H9 (cell line): Measurements from ENCODE around the gene PLGRKT. TPM values are rescaled to one million over a fixed set of nuclear protein-coding genes. Genes with fewer than 3 reads are reported as not detected.

Source experiments
- DNase-seq: peaks from one replicate; pipeline ENCODE4 v3.0.0-alpha.2; 2017
- H2AFZ ChIP-seq: one replicate; pipeline ENCODE4 v1.6.1; 2013; ENCODE audit warnings: mild to moderate bottlenecking, low read length, control low read depth, moderate library complexity
- H2AK5ac ChIP-seq: 2 replicates; pipeline ENCODE4 v1.6.1; 2013; ENCODE audit warnings: low read length, control low read depth, mixed read lengths; ENCODE audit not compliant: insufficient read length
- H2BK120ac ChIP-seq: one replicate; pipeline ENCODE4 v1.6.1; 2013; ENCODE audit warnings: low read depth, mild to moderate bottlenecking, low read length, control low read depth, inconsistent platforms; ENCODE audit not compliant: poor library complexity, severe bottlenecking
- H2BK12ac ChIP-seq: 2 replicates; pipeline ENCODE4 v1.6.1; 2013; ENCODE audit warnings: low read length, control low read depth, mixed read lengths, low read depth; ENCODE audit not compliant: insufficient read length
- H2BK15ac ChIP-seq: 2 replicates; pipeline ENCODE4 v1.6.1; 2013; ENCODE audit warnings: low read depth, low read length, control low read depth
- H2BK20ac ChIP-seq: one replicate; pipeline ENCODE4 v1.6.1; 2013; ENCODE audit warnings: low read depth, mild to moderate bottlenecking, low read length, control low read depth, inconsistent platforms; ENCODE audit not compliant: poor library complexity, severe bottlenecking
- H2BK5ac ChIP-seq: 2 replicates; pipeline ENCODE4 v1.6.1; 2013; ENCODE audit warnings: low read length, control low read depth, mixed read lengths; ENCODE audit not compliant: insufficient read length
- H3K14ac ChIP-seq: 2 replicates; pipeline ENCODE4 v1.6.1; 2013; ENCODE audit warnings: low read length, control low read depth; ENCODE audit not compliant: insufficient read depth
- H3K18ac ChIP-seq: 2 replicates; pipeline ENCODE4 v1.6.1; 2013; ENCODE audit warnings: low read depth, mild to moderate bottlenecking, mixed read lengths, low read length, control low read depth; ENCODE audit not compliant: insufficient read length
- H3K23ac ChIP-seq: 2 replicates; pipeline ENCODE4 v1.6.1; 2013; ENCODE audit warnings: low read length, control low read depth, mixed read lengths, low read depth; ENCODE audit not compliant: insufficient read length
- H3K23me2 ChIP-seq: 2 replicates; pipeline ENCODE4 v1.6.1; 2013; ENCODE audit warnings: low read depth, mild to moderate bottlenecking, mixed read lengths, low read length, control low read depth; ENCODE audit not compliant: insufficient read length, poor library complexity, severe bottlenecking
- H3K27ac ChIP-seq: 2 replicates; pipeline ENCODE4 v1.5.1; 2013; ENCODE audit warnings: low read length, control low read depth, mixed read lengths, low read depth; ENCODE audit not compliant: insufficient read length
- H3K27me3 ChIP-seq: 2 replicates; pipeline ENCODE4 v1.6.1; 2013; ENCODE audit warnings: low read length, control low read depth, inconsistent platforms; ENCODE audit not compliant: insufficient read depth
- H3K4ac ChIP-seq: 2 replicates; pipeline ENCODE4 v1.6.1; 2013; ENCODE audit warnings: low read depth, mild to moderate bottlenecking, control low read depth, inconsistent platforms, low read length, moderate library complexity
- H3K4me1 ChIP-seq: 2 replicates; pipeline ENCODE4 v1.6.1; 2013; ENCODE audit warnings: low read length, control low read depth, inconsistent platforms; ENCODE audit not compliant: insufficient read depth
- H3K4me2 ChIP-seq: 2 replicates; pipeline ENCODE4 v1.6.1; 2013; ENCODE audit warnings: low read length, control low read depth, mixed read lengths; ENCODE audit not compliant: insufficient read length, insufficient read depth
- H3K56ac ChIP-seq: 2 replicates; pipeline ENCODE4 v1.6.1; 2013; ENCODE audit warnings: low read depth, mild to moderate bottlenecking, mixed read lengths, low read length, control low read depth; ENCODE audit not compliant: insufficient read length
- H3K79me1 ChIP-seq: 2 replicates; pipeline ENCODE4 v1.6.1; 2013; ENCODE audit warnings: low read depth, mild to moderate bottlenecking, moderate library complexity, low read length, control low read depth, inconsistent platforms; ENCODE audit not compliant: insufficient read depth, poor library complexity, severe bottlenecking
- H3K79me2 ChIP-seq: 2 replicates; pipeline ENCODE4 v1.6.1; 2013; ENCODE audit warnings: low read length, control low read depth, inconsistent platforms; ENCODE audit not compliant: insufficient read depth
- H3K9ac ChIP-seq: 2 replicates; pipeline ENCODE4 v1.6.1; 2013; ENCODE audit warnings: low read length, control low read depth, mixed read lengths; ENCODE audit not compliant: insufficient read length; ENCODE audit errors: extremely low read depth
- H3K9me3 ChIP-seq: one replicate; pipeline ENCODE4 v1.6.1; 2013; ENCODE audit warnings: low read depth, low read length, inconsistent platforms; ENCODE audit not compliant: control insufficient read depth
- H3T11ph ChIP-seq: one replicate; pipeline ENCODE4 v1.6.1; 2013; ENCODE audit warnings: mild to moderate bottlenecking, low read length, control low read depth, inconsistent platforms
- H4K20me1 ChIP-seq: one replicate; pipeline ENCODE4 v1.6.1; 2013; ENCODE audit not compliant: control insufficient read depth, insufficient read length, insufficient read depth
- H4K5ac ChIP-seq: 2 replicates; pipeline ENCODE4 v1.6.1; 2013; ENCODE audit warnings: low read depth, mild to moderate bottlenecking, mixed read lengths, low read length, control low read depth; ENCODE audit not compliant: insufficient read length
- H4K8ac ChIP-seq: replicated peaks from 2 replicates; pipeline ENCODE4 v1.6.1; 2013; ENCODE audit warnings: low read length, control low read depth, mixed read lengths, low read depth; ENCODE audit not compliant: insufficient read length
- H4K91ac ChIP-seq: 2 replicates; pipeline ENCODE4 v1.6.1; 2013; ENCODE audit warnings: low read depth, mild to moderate bottlenecking, moderate library complexity, mixed read lengths, low read length, control low read depth; ENCODE audit not compliant: insufficient read length
- H3K27ac Mint-ChIP-seq, 3 experiments: 2 replicates in 2 of 3; 3 replicates in 1 of 3; pipeline ENCODE4 v1.8.0; 2020 to 2021; ENCODE audit warnings: mixed read lengths in 3 of 3, mild to moderate bottlenecking in 1 of 3, moderate library complexity in 1 of 3
- H3K27me3 Mint-ChIP-seq: 2 replicates; pipeline ENCODE4 v1.8.0; 2021; ENCODE audit warnings: low read depth, mild to moderate bottlenecking, moderate library complexity, mixed read lengths
- H3K36me3 Mint-ChIP-seq, 3 experiments: 2 replicates in 2 of 3; 3 replicates in 1 of 3; pipeline ENCODE4 v1.8.0; 2020 to 2021; ENCODE audit warnings: low read depth in 3 of 3, mixed read lengths in 3 of 3; ENCODE audit not compliant: insufficient read depth in 1 of 3
- H3K4me1 Mint-ChIP-seq, 2 experiments: 2 replicates each; pipeline ENCODE4 v1.8.0; 2020; ENCODE audit warnings: mixed read lengths in 2 of 2
- H3K4me3 Mint-ChIP-seq, 2 experiments: 2 replicates in 1 of 2; 3 replicates in 1 of 2; pipeline ENCODE4 v1.8.0; 2020 to 2021; ENCODE audit warnings: mild to moderate bottlenecking in 2 of 2, mixed read lengths in 2 of 2, moderate library complexity in 1 of 2
- H3K9me3 Mint-ChIP-seq, 2 experiments: 2 replicates in 1 of 2; 3 replicates in 1 of 2; pipeline ENCODE4 v1.8.0; 2020; ENCODE audit warnings: mild to moderate bottlenecking in 2 of 2, mixed read lengths in 2 of 2, moderate library complexity in 1 of 2
- WGBS: extraction: QIAGEN DNeasy Blood & Tissue Kit; methylation state at CpG from one replicate; pipeline ENCODE4 v1.1.7; 2013; ENCODE audit warnings: missing lambda C conversion rate, low lambda C conversion rate, mixed read lengths; ENCODE audit not compliant: insufficient read length; ENCODE audit errors: extremely low coverage; 5-methylcytosine and 5-hydroxymethylcytosine counted together
- total RNA-seq: library from RNA; stranded (reverse); gene quantifications from 2 replicates; pipeline ENCODE4 v1.2.1, GENCODE V29; 2021
- TF ChIP-seq, protein P1 (sequence below): fragments of 200-600 bp; sonication (generic); conservative IDR thresholded peaks from 3 replicates; pipeline ENCODE4 v1.8.0; 2021; ENCODE audit warnings: antibody characterized with exemption, mild to moderate bottlenecking

Gene PLGRKT
- total RNA-seq, 1 experiment from 2014 or later, result 19.6 TPM

DNA sequence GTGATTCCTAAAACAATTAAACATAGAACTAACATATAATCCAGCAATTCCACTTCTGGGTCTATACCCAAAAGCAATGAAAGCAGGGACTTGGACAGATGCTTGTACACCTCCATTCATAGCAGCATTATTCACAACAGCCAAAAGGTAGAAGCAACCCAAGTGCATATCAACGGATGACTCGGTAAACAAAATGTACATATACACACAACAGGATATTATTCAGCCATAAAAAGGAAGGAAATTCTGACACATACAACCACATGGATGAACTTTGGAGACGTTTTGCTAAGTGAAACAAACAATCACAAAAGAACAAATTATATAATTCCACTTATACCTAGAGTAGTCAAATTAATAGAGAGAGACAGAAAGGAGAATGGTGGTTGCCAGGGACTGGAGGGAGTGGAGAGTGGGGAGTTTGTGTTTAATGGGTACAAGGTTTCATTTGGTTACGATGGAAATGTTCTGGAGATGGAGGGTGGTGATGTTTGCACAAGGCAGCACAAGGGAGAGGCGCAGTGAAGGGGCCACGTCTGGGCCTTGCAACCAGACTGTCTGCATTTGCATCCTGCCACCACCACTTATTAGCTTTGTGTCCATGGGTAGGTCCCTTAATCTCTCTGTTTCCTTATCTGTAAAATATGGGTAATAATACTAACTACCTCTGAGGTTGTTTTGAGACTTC lies 61.8 kb downstream of the PLGRKT start:
- Histone ChIP-seq H3K27ac (no peak overlapping the region), H3K4me2 (no peak overlapping the region), H4K20me1 (no peaks in the 10 kb centered on the region), H3K9me3 (no peaks in the 10 kb centered on the region), H4K91ac (no peak overlapping the region), H2BK15ac (no peak overlapping the region), H3K27me3 (no peaks in the 10 kb centered on the region), H3K56ac (no peak overlapping the region), H2BK120ac (no peak overlapping the region), H2BK12ac (no peak overlapping the region), H4K5ac (no peak overlapping the region), H3K4ac (no peak overlapping the region), H3K9ac (no peak overlapping the region), H2AFZ (no peak overlapping the region), H2BK5ac (no peak overlapping the region), H4K8ac (no peak overlapping the region), H3K79me1 (no peaks in the 10 kb centered on the region), H3K14ac (no peak overlapping the region), H3K23ac (no peak overlapping the region), H3K23me2 (no peaks in the 10 kb centered on the region), H3K4me1 (no peaks in the 10 kb centered on the region), H2BK20ac (no peak overlapping the region), H3K79me2 (no peaks in the 10 kb centered on the region), H2AK5ac (no peak overlapping the region), H3K18ac (no peak overlapping the region), H3T11ph (no peak overlapping the region)
- Mint-ChIP-seq H3K36me3 (no peaks in the 10 kb centered on the region; a peak in 1 of 7 replicates), H3K27me3 (no peaks in the 10 kb centered on the region), H3K9me3 (no peaks in the 10 kb centered on the region), H3K4me3 (no peak overlapping the region), H3K27ac (0 out of 7 replicates have a peak overlapping the region, but pooled peaks of 1 of the 3 experiments have one; percentile 17), H3K4me1 (peaks cover 6 to 12% of the 10 kb centered on the region in 2 experiments)
- no peak for DNase-seq
- WGBS, result no CpG with 5 or more reads among the region's 6 CpGs
- TF ChIP-seq, protein P1, sequence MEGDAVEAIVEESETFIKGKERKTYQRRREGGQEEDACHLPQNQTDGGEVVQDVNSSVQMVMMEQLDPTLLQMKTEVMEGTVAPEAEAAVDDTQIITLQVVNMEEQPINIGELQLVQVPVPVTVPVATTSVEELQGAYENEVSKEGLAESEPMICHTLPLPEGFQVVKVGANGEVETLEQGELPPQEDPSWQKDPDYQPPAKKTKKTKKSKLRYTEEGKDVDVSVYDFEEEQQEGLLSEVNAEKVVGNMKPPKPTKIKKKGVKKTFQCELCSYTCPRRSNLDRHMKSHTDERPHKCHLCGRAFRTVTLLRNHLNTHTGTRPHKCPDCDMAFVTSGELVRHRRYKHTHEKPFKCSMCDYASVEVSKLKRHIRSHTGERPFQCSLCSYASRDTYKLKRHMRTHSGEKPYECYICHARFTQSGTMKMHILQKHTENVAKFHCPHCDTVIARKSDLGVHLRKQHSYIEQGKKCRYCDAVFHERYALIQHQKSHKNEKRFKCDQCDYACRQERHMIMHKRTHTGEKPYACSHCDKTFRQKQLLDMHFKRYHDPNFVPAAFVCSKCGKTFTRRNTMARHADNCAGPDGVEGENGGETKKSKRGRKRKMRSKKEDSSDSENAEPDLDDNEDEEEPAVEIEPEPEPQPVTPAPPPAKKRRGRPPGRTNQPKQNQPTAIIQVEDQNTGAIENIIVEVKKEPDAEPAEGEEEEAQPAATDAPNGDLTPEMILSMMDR, result no peak
